ENCODE results near the gene PADI2. TPM values are rescaled to one million over a fixed set of nuclear protein-coding genes. Genes with fewer than 3 reads are reported as not detected.

Gene PADI2
- total and polyA plus RNA-seq, 3 donors from 2014 or later = 0.99 to 3.2 (median 1.1) TPM

GRCh38 chr1:17101261-17101660, 18.0 kb downstream of the PADI2 start:
- intact Hi-C loops (cut with DNase I; ENCODE audit: low total_unique reads) = no loop called here
- TF ChIP-seq CTCF (IDR thresholded peaks at IDR 0.05) (no peak), POLR2A (IDR thresholded peaks at IDR 0.05) (no peak)

GRCh38 chr1:17099616-17100340, 19.5 kb downstream of the PADI2 start:
- no peak overlapping the region for H3K27ac ChIP-seq

More at GRCh38 chr1:17101261-17101660, 18.0 kb downstream of the PADI2 start:
- H3K27ac ChIP-seq = no peak overlapping the region
- H3K4me3 ChIP-seq = no peak overlapping the region
- H3K9me3 ChIP-seq = no peaks in the 10 kb centered on the region
- H3K36me3 ChIP-seq (ENCODE audit: low read depth, missing control alignments) = no peaks in the 10 kb centered on the region
- no peak for DNase-seq
- H3K27me3 ChIP-seq = no peaks in the 10 kb centered on the region
- peaks cover 16% of the 10 kb centered on the region for H3K4me1 ChIP-seq
- WGBS, 2 donors = 74 to 100% methylated on average over 2 to 4 of the region's 4 CpGs

GRCh38 chr1:17098446-17099317, 20.6 kb downstream of the PADI2 start:
- DNase-seq = no peak
- no peak overlapping the region for H3K4me3 ChIP-seq

More at GRCh38 chr1:17099616-17100340, 19.5 kb downstream of the PADI2 start:
- TF ChIP-seq CTCF (IDR thresholded peaks at IDR 0.05) = no peak
- no peak for TF ChIP-seq POLR2A (IDR thresholded peaks at IDR 0.05)
- H3K4me3 ChIP-seq = no peak overlapping the region
- intact Hi-C loops (cut with DNase I; ENCODE audit: low total_unique reads) = no loop called here
- H3K36me3 ChIP-seq (ENCODE audit: low read depth, missing control alignments) = no peaks in the 10 kb centered on the region
- H3K27me3 ChIP-seq = no peaks in the 10 kb centered on the region
- peaks cover 18% of the 10 kb centered on the region for H3K4me1 ChIP-seq
- WGBS, 2 donors = 89 to 90% methylated on average over 10 of the region's 10 CpGs
- no peaks in the 10 kb centered on the region for H3K9me3 ChIP-seq
- DNase-seq = no peak

GRCh38 chr1:17097787-17098186, 21.5 kb downstream of the PADI2 start:
- Histone ChIP-seq H3K27me3 (no peaks in the 10 kb centered on the region), H3K9me3 (no peaks in the 10 kb centered on the region), H3K4me3 (no peak overlapping the region), H3K36me3 (ENCODE audit: low read depth, missing control alignments) (no peaks in the 10 kb centered on the region), H3K4me1 (peaks cover 21% of the 10 kb centered on the region), H3K27ac (no peak overlapping the region)
- intact Hi-C loops (cut with DNase I; ENCODE audit: low total_unique reads) = no loop called here
- 46 to 47% methylated on average over 11 to 14 of the region's 14 CpGs for WGBS, 2 donors
- TF ChIP-seq POLR2A (IDR thresholded peaks at IDR 0.05) (no peak), CTCF (IDR thresholded peaks at IDR 0.05) (no peak)
- no peak for DNase-seq

More at GRCh38 chr1:17098446-17099317, 20.6 kb downstream of the PADI2 start:
- no peaks in the 10 kb centered on the region for H3K9me3 ChIP-seq
- peaks cover 21% of the 10 kb centered on the region for H3K4me1 ChIP-seq
- no peaks in the 10 kb centered on the region for H3K36me3 ChIP-seq (ENCODE audit: low read depth, missing control alignments)
- intact Hi-C loops (cut with DNase I; ENCODE audit: low total_unique reads) = no loop called here
- WGBS, 2 donors = 65 to 66% methylated on average over 7 to 13 of the region's 13 CpGs
- H3K27ac ChIP-seq = no peak overlapping the region
- no peak for TF ChIP-seq POLR2A (IDR thresholded peaks at IDR 0.05)
- TF ChIP-seq CTCF (IDR thresholded peaks at IDR 0.05) = no peak
- no peaks in the 10 kb centered on the region for H3K27me3 ChIP-seq
